A673 (cell line): ENCODE measurements around the gene TNS3. TPM values are rescaled to one million over a fixed set of nuclear protein-coding genes. Genes with fewer than 3 reads are reported as not detected.

Source experiments
- BruUV-seq: library from RNA; stranded (reverse); fragments of 400-500 nt; replicated peaks from 2 replicates; lab custom pipeline; 2021; lab: Mats Ljungman, UMichigan
- CTCF ChIA-PET: fragments of 300-600 bp; sonication (Branson Sonifier 250); formaldehyde crosslinking; loops from one replicate; lab custom pipeline; 2022; ENCODE audit warnings: antibody characterized with exemption; lab: Charles Lee
- POLR2A ChIA-PET: fragments of 300-600 bp; sonication (Branson Sonifier 250); formaldehyde crosslinking; loops from one replicate; lab custom pipeline; 2022; ENCODE audit warnings: antibody characterized with exemption; ENCODE audit not compliant: low non-redundant PET; lab: Charles Lee
- DNase-seq: peaks from one replicate; pipeline ENCODE4 v3.0.0-alpha.2; 2015; ENCODE audit warnings: low spot score
- H3K27ac ChIP-seq: fragments of 200-600 bp; sonication (generic); 2 replicates; pipeline ENCODE4 v1.5.1; 2016; ENCODE audit warnings: mixed run types, low read depth, mild to moderate bottlenecking, mixed read lengths, antibody characterized with exemption, low read length; ENCODE audit not compliant: poor library complexity, severe bottlenecking
- H3K27me3 ChIP-seq: fragments of 200-600 bp; sonication (generic); replicated peaks from 2 replicates; pipeline ENCODE4 v1.6.1; 2017; ENCODE audit warnings: mixed run types, low read depth, mild to moderate bottlenecking, mixed read lengths, antibody characterized with exemption, low read length; ENCODE audit not compliant: insufficient read depth, poor library complexity
- H3K36me3 ChIP-seq: fragments of 200-600 bp; sonication (generic); 2 replicates; pipeline ENCODE4 v1.6.1; 2016; ENCODE audit warnings: mixed run types, mild to moderate bottlenecking, mixed read lengths, antibody characterized with exemption, low read length; ENCODE audit not compliant: insufficient read depth, poor library complexity, severe bottlenecking
- H3K4me1 ChIP-seq: fragments of 200-600 bp; sonication (generic); 2 replicates; pipeline ENCODE4 v1.6.1; 2017; ENCODE audit warnings: mixed run types, mild to moderate bottlenecking, mixed read lengths, antibody characterized with exemption, low read length; ENCODE audit not compliant: insufficient read depth, poor library complexity, severe bottlenecking
- H3K4me3 ChIP-seq: fragments of 200-600 bp; sonication (generic); 2 replicates; pipeline ENCODE4 v1.5.1; 2016; ENCODE audit warnings: low read depth, mixed run types, mild to moderate bottlenecking, mixed read lengths, low read length; ENCODE audit not compliant: poor library complexity, severe bottlenecking
- H3K9me3 ChIP-seq: fragments of 200-600 bp; sonication (generic); 2 replicates; pipeline ENCODE4 v1.6.1; 2016; ENCODE audit warnings: mixed run types, low read depth, mild to moderate bottlenecking, mixed read lengths, antibody characterized with exemption, low read length; ENCODE audit not compliant: poor library complexity, severe bottlenecking
- EZH2 ChIP-seq: fragments of 200-600 bp; sonication (generic); IDR thresholded peaks from 2 replicates; pipeline ENCODE4 v1.6.1; 2017; ENCODE audit warnings: borderline replicate concordance, low read depth, mild to moderate bottlenecking, mixed read lengths, antibody characterized with exemption, low read length; ENCODE audit not compliant: poor library complexity, severe bottlenecking
- intact Hi-C: fragments of 100-400 bp; cut with micrococcal nuclease; formaldehyde crosslinking; loops from one replicate; pipeline ENCODE4 v1.10.0; 2022; ENCODE audit not compliant: unreplicated experiment
- total RNA-seq: library from RNA; stranded (reverse); gene quantifications from 2 replicates; pipeline ENCODE4 v1.2.3, GENCODE V29; 2021
- TF ChIP-seq, protein P1 (sequence below): fragments of 300-800, 200-600 bp; sonication (generic); conservative IDR thresholded peaks from 2 replicates; pipeline ENCODE4 v1.5.1; 2017; ENCODE audit warnings: low read depth, mild to moderate bottlenecking, antibody characterized with exemption, low read length, moderate library complexity, mixed read lengths

TNS3 gene
- total RNA-seq, 1 experiment from 2014 or later = not detected

DNA sequence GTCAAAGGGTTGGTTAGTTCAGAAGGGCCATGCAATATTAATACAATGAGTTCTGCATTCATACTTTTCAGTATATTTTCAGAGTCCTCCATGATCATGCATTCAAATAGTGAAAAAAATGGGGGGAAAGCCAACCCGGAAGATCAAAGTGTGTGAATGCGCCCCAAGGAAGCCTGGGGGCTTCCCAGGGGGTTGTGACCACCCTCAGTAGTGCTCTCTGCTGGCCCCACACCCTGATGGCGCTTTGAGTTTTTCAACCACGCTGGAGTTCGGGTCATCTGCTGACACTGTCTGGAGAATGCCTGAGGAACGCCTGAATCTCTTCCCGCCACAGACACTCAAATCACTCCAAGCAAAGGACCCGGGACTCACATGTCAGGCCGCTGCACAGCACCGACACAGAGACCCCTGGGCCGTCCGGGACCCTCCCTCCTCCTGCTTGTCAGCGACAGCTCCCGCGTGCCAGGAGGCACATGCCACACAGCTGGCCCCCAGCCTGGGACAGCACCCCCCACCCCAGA, 1.0 kb downstream of the TNS3 start:
- H3K27me3 ChIP-seq = peaks cover 32% of the 10 kb centered on the region
- BruUV-seq = no TSS peak
- POLR2A ChIA-PET = interaction anchor here (0.7 kb wide), 1 partner anchor 36 kb away, joined by 8 read pairs; no protein-coding TSS in a partner anchor
- intact Hi-C loops = no loop called here
- no peaks in the 10 kb centered on the region for H3K4me1 ChIP-seq
- H3K27ac ChIP-seq = no peak overlapping the region
- H3K9me3 ChIP-seq = no peaks in the 10 kb centered on the region
- no peak overlapping the region for H3K4me3 ChIP-seq
- no peak for DNase-seq
- TF ChIP-seq EZH2 = no peak
- TF ChIP-seq, protein P1, sequence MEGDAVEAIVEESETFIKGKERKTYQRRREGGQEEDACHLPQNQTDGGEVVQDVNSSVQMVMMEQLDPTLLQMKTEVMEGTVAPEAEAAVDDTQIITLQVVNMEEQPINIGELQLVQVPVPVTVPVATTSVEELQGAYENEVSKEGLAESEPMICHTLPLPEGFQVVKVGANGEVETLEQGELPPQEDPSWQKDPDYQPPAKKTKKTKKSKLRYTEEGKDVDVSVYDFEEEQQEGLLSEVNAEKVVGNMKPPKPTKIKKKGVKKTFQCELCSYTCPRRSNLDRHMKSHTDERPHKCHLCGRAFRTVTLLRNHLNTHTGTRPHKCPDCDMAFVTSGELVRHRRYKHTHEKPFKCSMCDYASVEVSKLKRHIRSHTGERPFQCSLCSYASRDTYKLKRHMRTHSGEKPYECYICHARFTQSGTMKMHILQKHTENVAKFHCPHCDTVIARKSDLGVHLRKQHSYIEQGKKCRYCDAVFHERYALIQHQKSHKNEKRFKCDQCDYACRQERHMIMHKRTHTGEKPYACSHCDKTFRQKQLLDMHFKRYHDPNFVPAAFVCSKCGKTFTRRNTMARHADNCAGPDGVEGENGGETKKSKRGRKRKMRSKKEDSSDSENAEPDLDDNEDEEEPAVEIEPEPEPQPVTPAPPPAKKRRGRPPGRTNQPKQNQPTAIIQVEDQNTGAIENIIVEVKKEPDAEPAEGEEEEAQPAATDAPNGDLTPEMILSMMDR = no peak
- H3K36me3 ChIP-seq = no peaks in the 10 kb centered on the region
- CTCF ChIA-PET = no interaction called here

DNA sequence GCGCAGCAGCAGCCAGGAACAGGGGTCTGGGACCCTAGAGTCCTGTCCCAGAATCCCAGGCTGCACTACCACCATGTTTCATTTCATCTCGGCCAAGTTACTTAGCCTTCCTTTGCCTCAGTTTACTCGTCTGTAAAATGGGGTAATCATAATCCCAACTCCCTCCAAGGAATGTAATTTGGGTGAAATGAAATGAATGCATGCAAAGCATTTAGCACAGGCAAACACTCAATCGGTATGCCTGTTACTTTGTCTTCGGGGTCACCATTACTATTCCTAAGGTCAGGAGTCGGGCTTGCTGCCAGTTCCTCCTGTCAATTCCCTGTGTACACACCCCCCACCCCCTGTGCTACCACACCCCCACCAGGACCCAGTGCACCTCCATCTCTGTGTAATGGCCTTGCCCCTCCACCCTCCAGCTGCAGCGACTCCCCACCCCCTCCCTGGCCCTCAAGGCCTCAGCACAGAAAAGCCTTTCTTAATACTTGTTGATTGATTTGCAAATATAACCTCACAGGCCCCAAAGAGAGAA, 1.7 kb downstream of the TNS3 start:
- POLR2A ChIA-PET = no interaction called here
- intact Hi-C loops = no loop called here

DNA sequence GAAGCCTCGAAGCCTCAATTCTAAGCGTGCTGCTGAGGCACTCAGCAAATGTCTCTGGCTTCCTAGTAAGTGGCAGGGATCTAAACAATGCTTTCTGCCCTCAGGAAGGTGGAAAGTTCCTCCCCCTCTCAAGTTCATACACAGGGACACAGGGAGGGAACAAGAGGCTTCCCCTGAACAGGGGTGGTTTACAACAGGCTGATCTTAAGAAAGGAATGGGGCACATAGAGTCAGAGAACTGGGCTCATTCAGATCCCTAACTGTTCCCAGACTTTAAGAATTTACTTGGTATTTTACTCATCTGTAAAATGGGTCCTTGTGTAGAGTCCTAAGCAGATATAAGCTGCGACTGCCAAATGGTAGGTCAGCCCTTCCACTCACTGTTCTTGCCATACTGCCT, 2.5 kb downstream of the TNS3 start:
- intact Hi-C loops = no loop called here
- ChIA-PET POLR2A (no interaction called here), CTCF (no interaction called here)
- no peaks in the 10 kb centered on the region for H3K4me1 ChIP-seq
- H3K36me3 ChIP-seq = no peaks in the 10 kb centered on the region
- no peak for DNase-seq
- no peak overlapping the region for H3K27ac ChIP-seq
- no peak for TF ChIP-seq EZH2
- TF ChIP-seq, protein P1 = no peak
- no peak overlapping the region for H3K4me3 ChIP-seq
- H3K27me3 ChIP-seq = peaks cover 30% of the 10 kb centered on the region
- no TSS peak for BruUV-seq
- no peaks in the 10 kb centered on the region for H3K9me3 ChIP-seq

More for the DNA sequence above, 1.7 kb downstream of the TNS3 start:
- no peak for DNase-seq
- Histone ChIP-seq H3K9me3 (no peaks in the 10 kb centered on the region), H3K4me1 (no peaks in the 10 kb centered on the region), H3K27me3 (peaks cover 32% of the 10 kb centered on the region), H3K4me3 (no peak overlapping the region), H3K27ac (no peak overlapping the region), H3K36me3 (no peaks in the 10 kb centered on the region)
- CTCF ChIA-PET = no interaction called here
- BruUV-seq = no TSS peak
- TF ChIP-seq, protein P1 = no peak
- no peak for TF ChIP-seq EZH2
